NCI-H1105 (cell line): ENCODE results near the gene LONRF3.

Experiments
- DNase-seq: peaks from one replicate; lab custom pipeline; 2025; lab: John Stamatoyannopoulos, UW

The LONRF3 gene

GRCh38 chrX:118974088-118974907, at the start of gene LONRF3:
Gene LONRF3, plus strand, starts transcription at chrX:118974618. Its CDS starts 163 bp downstream, at chrX:118974781.
- DNase-seq: peak; percentile 26

GRCh38 chrX:118928151-118928550, 46.3 kb upstream of the LONRF3 start:
- DNase-seq: no peak

- DNase-seq: no peak
Measured at GRCh38 chrX:118935352-118935751, 39.1 kb upstream of the LONRF3 start.

GRCh38 chrX:118941147-118941546, 33.3 kb upstream of the LONRF3 start:
- DNase-seq: no peak

DNA sequence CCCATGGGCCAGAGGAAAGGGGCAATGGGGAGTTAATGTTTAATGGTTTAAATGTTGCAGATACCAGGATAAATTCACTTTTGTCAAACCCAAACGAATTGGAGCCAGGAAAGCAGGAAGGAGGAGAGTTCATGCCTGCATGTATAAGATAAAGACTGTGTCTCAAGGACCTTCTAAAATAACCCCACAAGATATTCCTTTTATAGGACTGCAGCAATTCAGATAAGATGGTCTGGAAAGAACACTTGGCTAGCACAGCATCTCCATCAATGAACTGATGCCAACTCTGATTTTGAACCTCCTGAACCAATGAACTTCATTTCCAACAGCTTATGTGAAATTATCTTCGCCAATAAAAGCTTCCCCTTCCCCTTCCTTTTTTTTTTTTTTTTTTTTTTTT, 31.3 kb upstream of the LONRF3 start:
- no peak for DNase-seq

- no peak for DNase-seq
Measured at GRCh38 chrX:118945921-118946320, 28.5 kb upstream of the LONRF3 start.

GRCh38 chrX:118948270-118948669, 26.1 kb upstream of the LONRF3 start:
- DNase-seq: no peak

GRCh38 chrX:118961866-118962560, 12.4 kb upstream of the LONRF3 start:
- no peak for DNase-seq

DNA sequence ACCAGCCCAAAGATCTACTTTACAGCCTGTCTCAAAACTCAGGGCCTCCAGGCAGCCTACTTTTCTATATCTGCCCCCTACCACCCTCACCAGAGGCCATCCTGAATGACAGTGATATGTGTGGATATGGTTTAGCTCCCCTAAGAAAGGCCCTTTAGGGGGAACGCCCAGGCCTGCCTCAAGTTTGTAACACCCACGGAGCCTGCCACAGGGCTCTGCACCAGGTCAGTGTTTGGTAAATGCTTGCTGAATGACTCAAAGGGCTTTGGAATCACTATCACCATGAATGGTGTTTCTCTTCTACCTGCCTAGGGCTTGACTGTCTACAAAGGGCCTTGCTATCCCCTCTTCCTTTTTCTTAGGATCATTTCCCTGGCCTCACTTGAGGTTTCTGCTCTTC, 11.3 kb upstream of the LONRF3 start:
- DNase-seq: no peak

DNA sequence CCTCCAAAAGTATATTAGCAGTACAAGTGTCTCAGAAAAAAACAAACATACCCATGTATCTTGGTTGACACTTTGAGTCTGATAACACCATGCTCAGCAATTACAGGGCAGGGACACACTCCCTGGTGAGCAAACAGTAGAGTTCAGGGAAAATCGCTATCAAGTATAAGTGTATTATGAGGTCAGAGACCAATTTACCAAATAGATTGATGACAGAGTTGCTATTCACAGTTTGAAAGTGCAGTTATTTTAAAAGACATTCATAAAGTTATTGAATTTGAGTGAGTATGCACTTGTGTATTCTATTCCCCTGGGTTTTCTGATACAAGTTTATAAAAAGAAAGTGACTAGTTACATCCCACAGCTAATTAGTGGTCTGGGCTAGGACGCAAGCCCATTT, 10.2 kb upstream of the LONRF3 start:
- no peak for DNase-seq

GRCh38 chrX:118965395-118965794, 9.0 kb upstream of the LONRF3 start:
- DNase-seq: no peak

DNA sequence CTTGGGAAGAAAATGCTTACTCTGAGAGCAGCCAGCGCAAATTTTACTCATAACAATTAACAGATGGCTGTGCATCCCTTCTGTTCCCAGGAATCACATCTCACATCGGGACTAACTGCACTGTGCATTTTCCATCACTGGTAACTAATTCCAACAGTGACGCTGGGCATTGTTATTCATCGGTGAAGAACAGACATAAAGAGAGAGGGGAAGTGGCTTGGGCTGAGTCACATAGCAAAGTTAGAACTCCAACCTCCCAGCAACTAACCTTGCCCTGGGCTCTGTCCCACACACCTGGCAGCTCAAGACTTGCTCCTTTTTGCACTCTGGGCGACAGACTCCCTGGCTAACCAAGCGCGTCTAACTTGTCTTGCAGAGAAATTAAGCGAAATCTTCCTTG, 6.4 kb upstream of the LONRF3 start:
- no peak for DNase-seq

- DNase-seq: no peak
Measured at GRCh38 chrX:118971552-118971951, 2.9 kb upstream of the LONRF3 start.

DNA sequence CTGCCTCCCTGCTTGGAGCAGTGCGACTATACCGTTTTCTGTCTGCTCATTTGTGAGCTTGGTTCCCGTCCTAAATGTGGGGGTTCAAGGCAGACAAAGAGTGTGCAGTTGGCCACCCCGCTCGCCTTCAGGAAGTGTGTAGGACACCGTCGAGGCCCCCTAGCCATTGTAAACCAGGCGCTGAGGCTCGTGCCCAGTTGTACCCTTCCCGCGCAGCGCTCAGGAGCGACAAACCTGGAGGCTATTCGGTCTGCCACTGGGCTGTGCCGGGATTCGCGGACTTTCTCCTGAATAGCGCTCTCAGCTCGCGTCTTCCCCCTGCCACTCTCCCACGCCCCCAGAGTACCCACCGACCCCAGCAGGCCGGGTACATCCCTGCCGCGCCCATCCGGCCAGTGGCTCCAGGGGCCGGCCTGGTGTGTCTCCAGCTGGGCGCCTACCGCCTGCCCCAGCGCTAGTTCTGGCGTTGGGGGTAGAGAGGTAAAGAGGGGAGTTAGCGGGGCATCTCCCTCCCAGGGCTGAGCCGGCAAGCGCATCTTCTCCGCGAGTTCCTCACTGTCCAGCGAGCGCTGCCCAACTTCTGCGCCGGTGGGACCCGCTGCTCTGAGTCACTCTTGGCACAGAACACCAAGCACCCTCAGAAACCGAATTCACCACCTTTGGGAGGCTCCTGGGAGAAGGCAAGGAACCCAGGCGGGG, 880 bp upstream of the LONRF3 start:
- no peak for DNase-seq

DNA sequence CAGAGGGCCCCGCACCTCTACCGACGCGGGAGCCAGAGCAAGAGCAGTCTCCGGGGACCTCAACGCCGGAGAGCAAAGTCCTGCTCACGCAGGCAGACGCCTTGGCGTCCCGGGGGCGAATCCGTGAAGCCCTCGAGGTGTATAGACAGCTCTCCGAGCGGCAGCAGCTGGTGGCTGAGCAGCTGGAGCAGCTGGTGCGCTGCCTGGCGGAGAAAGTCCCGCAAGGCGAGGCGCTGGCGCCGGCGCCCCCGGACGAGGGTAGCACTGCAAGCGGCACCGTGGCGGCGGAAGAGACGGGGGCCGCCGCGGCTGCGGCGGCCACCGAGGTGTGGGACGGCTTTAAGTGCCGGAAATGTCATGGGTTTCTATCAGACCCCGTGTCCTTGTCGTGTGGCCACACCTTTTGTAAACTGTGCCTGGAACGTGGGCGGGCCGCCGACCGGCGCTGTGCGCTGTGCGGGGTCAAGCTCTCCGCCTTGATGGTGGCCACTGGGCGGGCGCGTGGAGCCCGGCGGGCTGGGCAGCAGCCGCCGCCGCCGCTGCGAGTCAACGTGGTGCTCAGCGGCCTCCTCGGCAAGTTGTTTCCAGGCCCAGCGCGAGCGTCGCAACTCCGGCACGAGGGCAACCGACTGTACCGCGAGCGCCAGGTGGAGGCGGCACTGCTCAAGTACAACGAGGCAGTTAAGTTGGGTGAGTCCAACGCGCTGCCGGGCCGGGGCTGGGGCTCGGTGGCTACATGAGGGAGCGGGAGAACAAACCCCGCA, 672 bp downstream of the LONRF3 start:
- peak; percentile 40 for DNase-seq

DNA sequence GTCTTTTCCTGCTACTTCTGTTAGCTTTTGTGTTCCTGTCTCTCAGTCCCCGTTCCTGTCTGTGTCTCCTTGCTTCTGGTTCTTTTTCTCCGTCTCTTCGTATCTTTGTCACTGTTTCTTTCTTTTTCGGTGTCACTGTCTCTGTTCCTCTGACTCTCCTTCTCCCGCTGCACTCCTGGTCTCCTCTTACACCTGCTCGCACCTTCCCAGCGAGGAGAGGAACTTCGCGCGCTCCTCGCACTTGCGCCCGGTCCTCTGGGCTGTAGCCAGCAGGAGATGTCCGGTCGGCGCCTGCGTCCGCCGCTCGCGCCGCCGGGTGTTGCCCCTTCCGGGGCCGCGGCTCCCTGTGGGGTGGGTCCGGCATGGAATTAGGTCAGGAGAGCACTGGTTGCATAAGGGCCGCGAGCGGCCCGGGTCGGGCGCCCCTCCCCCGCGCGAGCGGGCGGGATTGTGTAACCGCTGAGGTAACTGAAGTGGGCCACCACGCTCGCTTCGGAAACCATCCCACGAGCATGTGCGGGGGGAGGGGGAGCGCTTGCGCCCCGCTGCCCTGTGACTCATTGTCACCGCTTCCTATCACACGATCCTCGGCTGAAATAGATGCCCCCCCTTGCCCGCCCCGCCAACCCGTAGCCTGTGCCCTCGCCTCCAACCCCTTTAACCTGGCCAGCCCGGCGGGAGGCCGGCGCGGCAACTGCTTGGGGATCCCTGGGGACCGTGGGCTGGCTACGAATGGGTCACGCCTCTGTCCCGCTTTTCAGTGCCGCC, 1.6 kb downstream of the LONRF3 start:
- no peak for DNase-seq

- no peak for DNase-seq
Measured at GRCh38 chrX:118976599-118977340, 2.4 kb downstream of the LONRF3 start.

GRCh38 chrX:118977424-118977823, 3.0 kb downstream of the LONRF3 start:
- no peak for DNase-seq

DNA sequence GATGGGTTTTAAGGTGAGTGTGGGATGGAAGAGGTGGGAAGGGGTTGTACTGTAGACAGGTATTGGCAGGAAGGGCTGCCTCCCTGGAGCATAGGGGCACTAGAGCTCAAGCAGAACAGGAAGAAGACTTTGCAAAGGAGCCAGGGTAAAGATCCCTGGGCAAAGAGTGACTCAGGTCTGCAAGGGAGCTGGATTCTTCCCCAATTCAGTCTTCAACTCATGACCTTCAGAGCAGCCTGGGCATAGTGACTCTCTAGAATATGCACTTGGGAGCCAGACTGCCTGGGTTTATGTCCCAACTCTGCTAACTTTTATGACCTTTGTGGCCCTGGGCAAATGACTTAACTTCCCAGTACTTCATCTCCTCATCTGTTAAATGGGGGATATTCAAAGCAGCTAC, 4.0 kb downstream of the LONRF3 start:
- no peak for DNase-seq

GRCh38 chrX:118980761-118981160, 6.3 kb downstream of the LONRF3 start:
- no peak for DNase-seq

GRCh38 chrX:118983513-118983912, 9.1 kb downstream of the LONRF3 start:
- no peak for DNase-seq
